SKM-1 treated with dmso at 0.1 percent for 144 hours (cell line): ENCODE data around the gene MIA.
A peak's percentile ranks its signal among the peaks of the same experiment; 100 is the strongest.
"Not testable (repeated sequence)": the region's sequence is repeated elsewhere in the genome, so short reads cannot be mapped to it uniquely, and the experiment has no call there.

Experiments used
- DNase-seq: peaks from one replicate; lab custom pipeline; 2025; ENCODE audit not compliant: unreplicated experiment; lab: John Stamatoyannopoulos, UW

MIA gene

GRCh38 chr19:40818480-40819399, 43.4 kb downstream of the MIA start:
- DNase-seq, result peak; percentile 18

DNA sequence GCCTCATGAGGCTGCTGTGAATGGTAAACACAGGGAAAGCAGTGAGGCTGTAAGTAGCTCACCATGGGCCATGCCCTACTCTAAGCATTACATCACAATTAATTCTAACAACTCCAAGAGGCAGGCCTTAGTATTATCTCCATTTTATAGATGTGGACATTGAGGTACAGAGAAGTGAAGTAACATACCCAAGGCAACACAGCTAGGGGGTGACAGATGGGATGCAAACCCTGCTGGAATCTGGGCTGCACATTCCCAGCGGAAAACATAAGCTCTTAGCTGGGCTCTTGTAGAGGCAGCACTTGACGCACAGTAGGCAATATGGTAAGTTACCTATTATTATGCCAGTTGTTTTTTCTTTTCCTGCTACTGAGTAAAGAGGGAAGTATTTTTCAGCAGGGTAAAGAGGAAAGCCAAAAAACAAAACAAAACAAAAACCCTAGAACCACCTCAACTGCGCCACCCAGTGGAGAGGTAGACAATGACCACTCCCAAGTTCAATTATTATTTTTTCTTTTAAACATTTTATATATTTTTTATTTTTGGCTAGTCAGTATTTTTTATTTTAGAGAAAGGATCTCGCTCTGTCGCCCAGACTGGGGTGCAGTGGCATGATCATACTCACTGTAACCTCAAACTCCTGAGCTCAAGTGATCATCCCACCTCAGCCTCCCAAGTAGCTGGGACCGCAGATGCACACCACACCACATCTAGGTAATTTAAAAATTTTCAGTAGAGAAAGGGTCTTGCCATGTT, 44.3 kb downstream of the MIA start:
- DNase-seq, result peak; percentile 25

- no peak for DNase-seq
Measured at GRCh38 chr19:40822161-40822560, 46.8 kb downstream of the MIA start.

DNA sequence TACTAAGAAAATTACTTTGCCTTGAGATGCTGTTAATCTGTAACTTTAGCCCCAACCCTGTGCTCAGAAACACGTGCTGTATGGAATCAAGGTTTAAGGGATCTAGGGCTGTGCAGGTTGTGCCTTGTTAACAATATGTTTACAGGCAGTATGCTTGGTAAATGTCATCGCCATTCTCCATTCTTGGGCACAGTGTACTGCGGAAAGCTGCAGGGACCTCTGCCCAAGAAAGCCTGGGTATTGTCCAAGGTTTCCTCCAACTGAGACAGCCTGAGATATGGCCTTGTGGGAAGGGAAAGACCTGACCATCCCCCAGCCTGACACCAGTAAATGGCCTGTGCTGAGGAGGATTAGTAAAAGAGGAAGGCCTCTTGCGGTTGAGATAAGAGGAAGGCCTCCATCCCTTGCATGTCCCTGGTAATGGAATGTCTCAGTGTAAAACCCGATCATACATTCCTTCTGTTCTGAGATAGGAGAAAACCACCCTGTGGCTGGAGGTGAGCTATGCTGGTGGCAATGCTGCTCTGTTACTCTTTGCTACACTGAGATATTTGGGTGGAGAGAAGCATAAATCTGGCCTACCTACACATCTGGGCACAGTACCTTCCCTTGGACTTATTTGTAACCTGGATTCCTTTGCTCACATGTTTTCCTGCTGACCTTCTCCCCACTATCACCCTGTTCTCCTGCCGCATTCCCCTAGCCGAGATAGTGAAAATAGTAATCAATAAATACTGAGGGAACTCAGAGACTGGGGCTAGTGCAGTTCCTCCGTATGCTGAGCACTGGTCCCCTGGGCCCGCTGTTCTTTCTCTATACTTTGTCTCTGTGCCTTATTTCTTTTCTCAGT, 47.6 kb downstream of the MIA start:
- peak; percentile 85 for DNase-seq

DNA sequence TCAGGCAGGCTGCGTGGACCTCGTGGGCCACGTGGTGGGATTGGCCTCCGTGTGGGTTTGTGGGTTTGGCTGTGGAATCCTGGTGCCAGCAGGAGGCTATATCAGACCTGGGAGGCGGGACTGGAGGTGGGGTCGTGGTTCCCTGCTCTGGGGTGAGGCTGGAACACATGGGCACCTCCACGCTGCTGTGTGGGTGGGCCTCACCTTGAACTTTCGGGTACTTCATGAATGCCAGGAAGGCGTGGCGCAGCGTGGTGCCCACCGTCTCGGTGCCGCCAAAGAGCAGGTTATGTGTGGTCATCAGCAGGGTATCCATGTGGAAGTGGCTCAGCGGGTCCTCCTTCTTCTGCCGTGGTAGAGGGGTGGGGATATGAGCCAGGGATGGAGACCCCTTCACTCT, 49.6 kb downstream of the MIA start:
- DNase-seq, result not testable (repeated sequence)

GRCh38 chr19:40825460-40826095, 50.3 kb downstream of the MIA start:
- not testable (repeated sequence) for DNase-seq

- DNase-seq, result not testable (repeated sequence)
Measured at GRCh38 chr19:40826312-40826698, 51.0 kb downstream of the MIA start.

DNA sequence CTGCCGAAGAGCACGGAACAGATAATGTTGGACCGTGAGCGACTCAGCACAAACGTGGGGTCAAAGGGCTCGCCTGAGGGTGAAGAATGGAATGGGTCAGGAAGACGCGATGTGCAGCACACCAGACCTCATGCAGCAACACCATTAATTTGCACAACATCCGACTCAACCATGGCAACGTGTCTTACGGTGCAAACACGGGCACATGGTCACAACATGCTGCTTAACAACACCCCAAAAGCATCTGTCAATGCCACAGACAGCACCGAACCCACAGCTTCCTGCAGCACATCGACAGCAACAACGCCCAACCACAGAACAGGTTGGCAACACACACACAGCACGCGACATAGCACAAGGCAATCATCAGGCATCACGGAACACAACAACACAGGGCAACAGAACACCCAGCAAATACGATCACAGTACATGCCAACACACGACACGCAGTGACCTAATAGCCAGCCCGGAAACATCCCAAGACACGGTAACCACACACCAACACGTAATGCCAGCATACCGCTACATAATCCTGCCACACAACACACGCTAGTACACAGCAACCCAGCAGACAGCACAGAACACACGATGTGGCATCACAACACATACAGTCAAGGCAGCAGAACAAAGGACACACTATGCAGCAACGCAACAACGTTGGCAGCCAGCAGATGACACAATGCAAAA, 51.5 kb downstream of the MIA start:
- not testable (repeated sequence) for DNase-seq
